Esophagus squamous epithelium (tissue), 4 donors: Measurements from ENCODE around the gene PIK3CB.

ENCODE experiments used
- POLR2A ChIP-seq, 4 donors: fragments of 450-650 bp; IDR thresholded peaks; one replicate each; pipeline ENCODE4 v1.6.1; 2017; ENCODE audit warnings: antibody characterized with exemption in 4 of 4, mild to moderate bottlenecking in 4 of 4, moderate library complexity in 3 of 4
- TF ChIP-seq, protein P1 (sequence below), 6 experiments: fragments of 450-650 bp in 4 of 6; fragments of 200-600 bp in 2 of 6; sonication (generic) in 2 of 6; IDR thresholded peaks; one replicate each; pipeline ENCODE4 v1.5.1; 2016 to 2019; ENCODE audit warnings: antibody characterized with exemption in 6 of 6, mild to moderate bottlenecking in 4 of 6, moderate library complexity in 4 of 6

DNA sequence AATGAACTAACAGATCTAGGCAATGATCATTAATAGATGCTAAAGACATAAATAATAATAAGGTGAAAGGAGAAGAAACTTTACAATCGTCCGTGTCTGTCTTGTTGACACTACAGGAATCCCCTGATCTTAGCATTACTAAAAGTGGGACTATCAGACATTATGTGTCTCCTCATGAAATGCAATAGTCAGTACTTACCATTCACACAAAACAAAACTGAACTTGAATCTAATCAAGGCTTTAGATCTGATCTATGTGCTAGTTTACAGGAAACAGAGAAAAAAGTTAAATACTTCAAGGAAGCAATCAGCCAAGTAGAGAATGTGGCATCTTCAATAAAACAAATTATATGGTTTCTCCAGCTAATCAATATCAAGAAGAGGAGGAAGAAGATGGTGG is 73.7 kb downstream of the PIK3CB start:
- TF ChIP-seq POLR2A (IDR thresholded peaks at IDR 0.05): no peak
- TF ChIP-seq, protein P1, sequence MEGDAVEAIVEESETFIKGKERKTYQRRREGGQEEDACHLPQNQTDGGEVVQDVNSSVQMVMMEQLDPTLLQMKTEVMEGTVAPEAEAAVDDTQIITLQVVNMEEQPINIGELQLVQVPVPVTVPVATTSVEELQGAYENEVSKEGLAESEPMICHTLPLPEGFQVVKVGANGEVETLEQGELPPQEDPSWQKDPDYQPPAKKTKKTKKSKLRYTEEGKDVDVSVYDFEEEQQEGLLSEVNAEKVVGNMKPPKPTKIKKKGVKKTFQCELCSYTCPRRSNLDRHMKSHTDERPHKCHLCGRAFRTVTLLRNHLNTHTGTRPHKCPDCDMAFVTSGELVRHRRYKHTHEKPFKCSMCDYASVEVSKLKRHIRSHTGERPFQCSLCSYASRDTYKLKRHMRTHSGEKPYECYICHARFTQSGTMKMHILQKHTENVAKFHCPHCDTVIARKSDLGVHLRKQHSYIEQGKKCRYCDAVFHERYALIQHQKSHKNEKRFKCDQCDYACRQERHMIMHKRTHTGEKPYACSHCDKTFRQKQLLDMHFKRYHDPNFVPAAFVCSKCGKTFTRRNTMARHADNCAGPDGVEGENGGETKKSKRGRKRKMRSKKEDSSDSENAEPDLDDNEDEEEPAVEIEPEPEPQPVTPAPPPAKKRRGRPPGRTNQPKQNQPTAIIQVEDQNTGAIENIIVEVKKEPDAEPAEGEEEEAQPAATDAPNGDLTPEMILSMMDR (IDR thresholded peaks at IDR 0.05): no peak
